WTC11 (cell line): Measurements from ENCODE around the gene SLC29A3. TPM values are rescaled to one million over a fixed set of nuclear protein-coding genes. Genes with fewer than 3 reads are reported as not detected.

ENCODE experiments used
- ATAC-seq: fragments of 200-7000 bp; cut with Tn5 transposase; 2 replicates; pipeline ENCODE4 v1.10.0; 2021; ENCODE audit warnings: mild to moderate bottlenecking, moderate library complexity
- CTCF ChIA-PET: fragments of 300-600 bp; sonication (Branson Sonifier 250); formaldehyde crosslinking; loops from one replicate; lab custom pipeline; 2021; ENCODE audit warnings: antibody characterized with exemption; lab: Charles Lee
- POLR2A ChIA-PET: fragments of 350-600 bp; sonication (Branson Sonifier 250); formaldehyde crosslinking; loops from one replicate; lab custom pipeline; 2021; ENCODE audit warnings: antibody characterized with exemption; lab: Charles Lee
- DNase-seq: peaks from one replicate; pipeline ENCODE4 v3.0.0; 2021; ENCODE audit warnings: low spot score
- H3K27ac Mint-ChIP-seq: 2 replicates; pipeline ENCODE4 v1.8.0; 2021; ENCODE audit warnings: mixed read lengths
- H3K27me3 Mint-ChIP-seq: 2 replicates; pipeline ENCODE4 v1.8.0; 2021; ENCODE audit warnings: low read depth, mild to moderate bottlenecking, moderate library complexity, mixed read lengths
- H3K36me3 Mint-ChIP-seq: 2 replicates; pipeline ENCODE4 v1.8.0; 2021; ENCODE audit warnings: mixed read lengths
- H3K4me1 Mint-ChIP-seq: 2 replicates; pipeline ENCODE4 v1.8.0; 2022; ENCODE audit warnings: mixed read lengths
- H3K4me3 Mint-ChIP-seq: 2 replicates; pipeline ENCODE4 v1.8.0; 2021; ENCODE audit warnings: mild to moderate bottlenecking, moderate library complexity, mixed read lengths
- H3K9me3 Mint-ChIP-seq: 2 replicates; pipeline ENCODE4 v1.8.0; 2021; ENCODE audit warnings: mixed read lengths
- ATF1 ChIP-seq: sonication (generic); formaldehyde crosslinking; IDR thresholded peaks from 2 replicates; pipeline ENCODE4 v1.8.1; 2023; ENCODE audit warnings: mild to moderate bottlenecking, moderate library complexity, missing genetic modification reagents
- ATF3 ChIP-seq: sonication (generic); formaldehyde crosslinking; conservative IDR thresholded peaks from 2 replicates; pipeline ENCODE4 v1.8.1; 2022; ENCODE audit warnings: mild to moderate bottlenecking, missing genetic modification reagents
- CREM ChIP-seq: sonication (generic); formaldehyde crosslinking; IDR thresholded peaks from 2 replicates; pipeline ENCODE4 v1.8.1; 2022; ENCODE audit warnings: mild to moderate bottlenecking, missing genetic modification reagents, moderate library complexity
- FOXJ3 ChIP-seq: sonication (generic); formaldehyde crosslinking; IDR thresholded peaks from 2 replicates; pipeline ENCODE4 v1.9.0; 2021; ENCODE audit warnings: missing genetic modification reagents, mild to moderate bottlenecking, borderline replicate concordance
- FOXP1 ChIP-seq: sonication (generic); formaldehyde crosslinking; IDR thresholded peaks from 2 replicates; pipeline ENCODE4 v1.8.0; 2022; ENCODE audit warnings: missing genetic modification reagents, mild to moderate bottlenecking, moderate library complexity, borderline replicate concordance
- GABPB1 ChIP-seq: sonication (generic); formaldehyde crosslinking; IDR thresholded peaks from 2 replicates; pipeline ENCODE4 v1.8.1; 2023; ENCODE audit warnings: mild to moderate bottlenecking, missing genetic modification reagents
- GRHL2 ChIP-seq: fragments of 250-450 bp; sonication (Bioruptor Pico); IDR thresholded peaks from 2 replicates; pipeline ENCODE4 v1.8.0; 2022; ENCODE audit warnings: mild to moderate bottlenecking, moderate library complexity; ENCODE audit not compliant: insufficient replicate concordance, severe bottlenecking
- IRF1 ChIP-seq: sonication (generic); formaldehyde crosslinking; IDR thresholded peaks from 2 replicates; pipeline ENCODE4 v1.8.0; 2023; ENCODE audit warnings: missing genetic modification reagents
- JUN ChIP-seq: sonication (generic); formaldehyde crosslinking; IDR thresholded peaks from 2 replicates; pipeline ENCODE4 v1.8.0; 2023; ENCODE audit warnings: mild to moderate bottlenecking, missing genetic modification reagents
- MAX ChIP-seq: sonication (generic); formaldehyde crosslinking; IDR thresholded peaks from 2 replicates; pipeline ENCODE4 v1.8.0; 2022; ENCODE audit warnings: mild to moderate bottlenecking, missing genetic modification reagents
- MYBL2 ChIP-seq: sonication (generic); formaldehyde crosslinking; IDR thresholded peaks from 2 replicates; pipeline ENCODE4 v1.8.1; 2023; ENCODE audit warnings: mild to moderate bottlenecking, moderate library complexity, missing genetic modification reagents
- PRDM15 ChIP-seq: sonication (generic); formaldehyde crosslinking; IDR thresholded peaks from 2 replicates; pipeline ENCODE4 v1.8.0; 2022; ENCODE audit warnings: missing genetic modification reagents
- RELA ChIP-seq: sonication (generic); formaldehyde crosslinking; IDR thresholded peaks from 2 replicates; pipeline ENCODE4 v1.8.1; 2022; ENCODE audit warnings: missing genetic modification reagents, mild to moderate bottlenecking, borderline replicate concordance
- TP53 ChIP-seq: sonication (generic); formaldehyde crosslinking; IDR thresholded peaks from 2 replicates; pipeline ENCODE4 v1.8.1; 2023; ENCODE audit warnings: mild to moderate bottlenecking, missing genetic modification reagents
- USF1 ChIP-seq: sonication (generic); formaldehyde crosslinking; IDR thresholded peaks from 2 replicates; pipeline ENCODE4 v1.8.0; 2022; ENCODE audit warnings: mild to moderate bottlenecking, missing genetic modification reagents
- ZNF416 ChIP-seq: fragments of 250-450 bp; sonication (Bioruptor Pico); IDR thresholded peaks from 2 replicates; pipeline ENCODE4 v1.9.0; 2021; ENCODE audit warnings: mild to moderate bottlenecking, inconsistent platforms
- ZNF512 ChIP-seq: sonication (generic); formaldehyde crosslinking; IDR thresholded peaks from 2 replicates; pipeline ENCODE4 v1.8.1; 2022; ENCODE audit warnings: missing genetic modification reagents, borderline replicate concordance
- total RNA-seq: library from RNA; stranded (reverse); gene quantifications from 3 replicates; pipeline ENCODE4 v1.2.3, GENCODE V29; 2021

The SLC29A3 gene
- total RNA-seq, 1 experiment from 2014 or later = 9.2 TPM

GRCh38 chr10:71390921-71391690 is 72.0 kb downstream of the SLC29A3 start:
- Mint-ChIP-seq H3K4me3 (no peak overlapping the region), H3K36me3 (no peaks in the 10 kb centered on the region), H3K4me1 (peaks cover 7% of the 10 kb centered on the region; the same call in 1 of the 2 replicates), H3K9me3 (no peaks in the 10 kb centered on the region), H3K27me3 (peaks cover 22% of the 10 kb centered on the region), H3K27ac (no peak overlapping the region)
- CTCF ChIA-PET = interaction anchor here (1.0 to 2.3 kb wide), 9 partner anchors 14 to 488 kb away, joined by 3 to 12 read pairs (median 4); partner anchors contain the start of gene SLC29A3
- POLR2A ChIA-PET = no interaction called here
- no peak for TF ChIP-seq GRHL2 (CRISPR knock-in tag)
- no peak for TF ChIP-seq ATF1 (CRISPR knock-in tag)
- TF ChIP-seq TP53 (CRISPR knock-in tag) = no peak
- TF ChIP-seq GABPB1 (CRISPR knock-in tag) = no peak
- no peak for TF ChIP-seq PRDM15 (CRISPR knock-in tag)
- TF ChIP-seq USF1 (CRISPR knock-in tag) = no peak
- no peak for TF ChIP-seq ATF3 (CRISPR knock-in tag)
- no peak for TF ChIP-seq MYBL2 (CRISPR knock-in tag)
- TF ChIP-seq JUN = no peak
- no peak for TF ChIP-seq CREM (CRISPR knock-in tag)
- TF ChIP-seq RELA (CRISPR knock-in tag) = no peak
- no peak for TF ChIP-seq FOXJ3
- TF ChIP-seq FOXP1 (CRISPR knock-in tag) = no peak
- TF ChIP-seq IRF1 (CRISPR knock-in tag) = no peak
- no peak for TF ChIP-seq ZNF416 (CRISPR knock-in tag)
- TF ChIP-seq ZNF512 = no peak
- DNase-seq = no peak
- no peak for ATAC-seq

GRCh38 chr10:71391701-71392100 is 72.6 kb downstream of the SLC29A3 start:
- Mint-ChIP-seq H3K4me1 (peaks cover 7% of the 10 kb centered on the region; the same call in 1 of the 2 replicates), H3K9me3 (no peaks in the 10 kb centered on the region), H3K27me3 (peaks cover 23% of the 10 kb centered on the region)

More at GRCh38 chr10:71391701-71392100, 72.6 kb downstream of the SLC29A3 start:
- no peaks in the 10 kb centered on the region for H3K36me3 Mint-ChIP-seq
- H3K4me3 Mint-ChIP-seq = no peak overlapping the region
- CTCF ChIA-PET = interaction anchor here (1.0 to 8.8 kb wide), 5 partner anchors 15 to 488 kb away, joined by 4 to 120 read pairs (median 6); partner anchors contain the start of gene SLC29A3
- no peak for TF ChIP-seq MAX (CRISPR knock-in tag)
- TF ChIP-seq, all 79 proteins: peak for 0
- POLR2A ChIA-PET = no interaction called here
- DNase-seq (no peak), ATAC-seq (no peak)
- no peak overlapping the region for H3K27ac Mint-ChIP-seq
